Hepatocyte (in vitro differentiated cells): ENCODE data around the gene FZR1.

Experiments
- EZH2 ChIP-seq: fragments of 200-600 bp; sonication (generic); IDR thresholded peaks from 2 replicates; pipeline ENCODE4 v1.6.1; 2016; ENCODE audit warnings: antibody characterized with exemption, mild to moderate bottlenecking, borderline replicate concordance
- EZH2phosphoT487 ChIP-seq: fragments of 200-600 bp; sonication (generic); IDR thresholded peaks from one replicate; pipeline ENCODE4 v1.6.1; 2018; ENCODE audit warnings: antibody characterized with exemption, mild to moderate bottlenecking, low read depth, moderate library complexity; ENCODE audit not compliant: unreplicated experiment, severe bottlenecking

GRCh38 chr19:3528080-3528479 lies 22.0 kb downstream of the FZR1 start:
- TF ChIP-seq EZH2 (no peak), EZH2phosphoT487 (no peak)
